Omental fat pad (tissue), 4 donors: Measurements from ENCODE around the gene INTS11. TPM values are rescaled to one million over a fixed set of nuclear protein-coding genes. Genes with fewer than 3 reads are reported as not detected.

ENCODE experiments used
- ATAC-seq: fragments of 150-250 bp; one replicate; pipeline ENCODE4 v1.9.1; 2016; ENCODE audit warnings: mild to moderate bottlenecking, moderate library complexity; ENCODE audit not compliant: low FRiP score
- DNase-seq: peaks from one replicate; pipeline ENCODE4 v3.0.0-alpha.2; 2019; ENCODE audit warnings: low spot score
- CTCF ChIP-seq, 3 donors: fragments of 450-650 bp; IDR thresholded peaks; one replicate each; pipeline ENCODE4 v1.5.1; 2016 to 2017; ENCODE audit warnings: antibody characterized with exemption in 3 of 3, mild to moderate bottlenecking in 3 of 3, moderate library complexity in 2 of 3
- small RNA-seq: library from RNA; depleted of rRNA; stranded (forward); fragments of <200 nt; gene quantifications from one replicate; pipeline ENCODE3, GENCODE V24; 2016
- total RNA-seq, 4 donors: library from RNA; depleted of rRNA; stranded (reverse); fragments of >200 nt; gene quantifications; one replicate each; pipeline ENCODE4 v1.1.0, GENCODE V29; 2016

INTS11 gene
- total RNA-seq, 4 donors from 2014 or later, result 71.9 to 103 (median 86.2) TPM

- no peak for TF ChIP-seq CTCF (IDR thresholded peaks at IDR 0.05)
- ATAC-seq, result no peak
- DNase-seq, result no peak
Measured at GRCh38 chr1:1262758-1263157, 61.7 kb downstream of the INTS11 start.

- no peak for TF ChIP-seq CTCF (IDR thresholded peaks at IDR 0.05)
- ATAC-seq (no peak), DNase-seq (no peak)
Measured at GRCh38 chr1:1262071-1262470, 62.4 kb downstream of the INTS11 start.

Small RNA genes lying within 50 kb of the gene (small RNA-seq; reads per million reads assigned to genes)
- gene MIR6726, result not detected

Other genes starting within 250 kb of the INTS11 start
- gene C1orf159, start 208.6 kb downstream of the INTS11 start, total RNA-seq, result 10 to 100 TPM in 2 of 4 donors, 1 to 10 TPM in 2; 5.6 to 12.0 (median 9.5) TPM
- gene TTLL10, start 150.8 kb downstream of the INTS11 start, total RNA-seq, result 1 to 10 TPM in 1 of 4 donors, under 1 TPM in 2, not detected in 1; 0.48 to 1.0 (median 0.95) TPM
- 1 to 10 TPM in 2 of 4 donors, under 1 TPM in 1, not detected in 1; 0.44 to 2.8 (median 1.7) TPM for gene TNFRSF18, start 118.1 kb downstream of the INTS11 start, total RNA-seq
- gene TNFRSF4, start 110.5 kb downstream of the INTS11 start, total RNA-seq, result 10 to 100 TPM in 1 of 4 donors, 1 to 10 TPM in 3; 2.4 to 10.7 (median 5.9) TPM
- 100 to 1,000 TPM in 2 of 4 donors, 10 to 100 TPM in 2; 78.3 to 122 (median 98.8) TPM for gene SDF4, start 92.7 kb downstream of the INTS11 start, total RNA-seq
- 10 to 100 TPM; 14.6 to 27.1 (median 22.1) TPM for gene B3GALT6, start 92.4 kb downstream of the INTS11 start, total RNA-seq
- gene C1QTNF12, start 77.9 kb downstream of the INTS11 start, total RNA-seq, result 1 to 10 TPM in 3 of 4 donors, not detected in 1; 1.0 to 5.2 (median 1.8) TPM
- gene UBE2J2, start 50.8 kb downstream of the INTS11 start, total RNA-seq, result 10 to 100 TPM; 30.4 to 50.3 (median 42.9) TPM
- gene SCNN1D, start 44.2 kb downstream of the INTS11 start, total RNA-seq, result 1 to 10 TPM in 3 of 4 donors, under 1 TPM in 1; 0.96 to 4.9 (median 2.7) TPM
- 10 to 100 TPM; 19.2 to 41.8 (median 38.1) TPM for gene ACAP3, start 16.7 kb downstream of the INTS11 start, total RNA-seq
- 10 to 100 TPM; 15.7 to 26.0 (median 17.5) TPM for gene PUSL1, start 16.1 kb downstream of the INTS11 start, total RNA-seq
- 10 to 100 TPM in 2 of 4 donors, 1 to 10 TPM in 2; 8.5 to 18.6 (median 11.5) TPM for gene CPTP, start 142 bp upstream of the INTS11 start, total RNA-seq
- under 1 TPM; 0.12 to 0.32 (median 0.16) TPM for gene TAS1R3, start 6.6 kb upstream of the INTS11 start, total RNA-seq
- 10 to 100 TPM; 56.6 to 65.0 (median 61.8) TPM for gene DVL1, start 24.8 kb upstream of the INTS11 start, total RNA-seq
- 100 to 1,000 TPM in 1 of 4 donors, 10 to 100 TPM in 3; 78.2 to 147 (median 83.3) TPM for gene MXRA8, start 33.9 kb upstream of the INTS11 start, total RNA-seq
- 100 to 1,000 TPM in 3 of 4 donors, 10 to 100 TPM in 1; 96.3 to 115 (median 105) TPM for gene AURKAIP1, start 50.5 kb upstream of the INTS11 start, total RNA-seq
- gene CCNL2, start 74.7 kb upstream of the INTS11 start, total RNA-seq, result 100 to 1,000 TPM; 142 to 273 (median 204) TPM
- gene MRPL20, start 82.6 kb upstream of the INTS11 start, total RNA-seq, result 100 to 1,000 TPM; 106 to 170 (median 136) TPM
- gene ANKRD65, start 96.6 kb upstream of the INTS11 start, total RNA-seq, result 1 to 10 TPM; 2.6 to 7.3 (median 3.8) TPM
- 10 to 100 TPM in 3 of 4 donors, 1 to 10 TPM in 1; 6.8 to 21.1 (median 13.8) TPM for gene VWA1, start 111.0 kb upstream of the INTS11 start, total RNA-seq
- gene ATAD3C, start 125.0 kb upstream of the INTS11 start, total RNA-seq, result 1 to 10 TPM in 2 of 4 donors, under 1 TPM in 1, not detected in 1; 0.69 to 3.5 (median 2.4) TPM
- 10 to 100 TPM; 11.0 to 91.6 (median 16.5) TPM for gene ATAD3B, start 147.1 kb upstream of the INTS11 start, total RNA-seq
- gene ATAD3A, start 187.5 kb upstream of the INTS11 start, total RNA-seq, result 10 to 100 TPM; 17.3 to 38.5 (median 20.7) TPM
- gene TMEM240, start 216.0 kb upstream of the INTS11 start, total RNA-seq, result 1 to 10 TPM; 2.6 to 3.5 (median 3.1) TPM